ENCODE data around the gene PTOV1.

GRCh38 chr19:49873834-49874233, 22.9 kb downstream of the PTOV1 start:
- no peak for TF ChIP-seq SUZ12 (IDR thresholded peaks at IDR 0.05)
- TF ChIP-seq FOXK2 (IDR thresholded peaks at IDR 0.05): no peak
- TF ChIP-seq CTBP1 (IDR thresholded peaks at IDR 0.05; ENCODE audit: borderline replicate concordance): no peak
- TF ChIP-seq PKNOX1 (IDR thresholded peaks at IDR 0.05): no peak
- TF ChIP-seq L3MBTL2 (conservative IDR thresholded peaks at IDR 0.05): no peak
- TF ChIP-seq FOXA1 (IDR thresholded peaks at IDR 0.05): no peak
- no peak for TF ChIP-seq BHLHE40 (IDR thresholded peaks at IDR 0.05; ENCODE audit: borderline replicate concordance)
- no peak for TF ChIP-seq SP1 (IDR thresholded peaks at IDR 0.05)
- TF ChIP-seq ELF4 (IDR thresholded peaks at IDR 0.05): no peak
- TF ChIP-seq FOXM1 (IDR thresholded peaks at IDR 0.05; ENCODE audit: borderline replicate concordance): no peak

All from HEK293T (cell line).